ENCODE measurements around the gene APOL5.
"Not testable (repeated sequence)": the region's sequence is repeated elsewhere in the genome, so short reads cannot be mapped to it uniquely, and the experiment has no call there.

APOL5 gene

DNA sequence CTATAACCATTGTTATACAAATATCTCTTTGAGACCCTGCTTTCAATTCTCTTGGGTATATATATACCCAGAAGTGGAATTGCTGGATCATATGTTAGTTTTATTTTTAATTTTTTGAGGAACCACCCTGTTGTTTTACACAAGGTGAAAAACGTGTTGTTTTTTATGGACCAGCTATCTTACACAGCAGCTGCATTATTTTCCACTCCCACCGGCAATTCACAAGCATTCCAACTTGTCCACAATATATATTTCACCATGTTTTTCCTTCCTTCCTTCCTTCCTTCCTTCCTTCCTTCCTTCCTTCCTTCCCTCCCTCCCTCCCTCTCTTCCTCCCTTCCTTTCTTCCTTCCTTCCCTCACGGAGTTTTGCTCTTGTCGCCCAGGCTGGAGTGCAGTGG, 6.3 kb upstream of the APOL5 start:
- DNase-seq (ENCODE audit: low spot score), result no peak

GRCh38 chr22:35712672-35713071, 5.0 kb upstream of the APOL5 start:
- DNase-seq (ENCODE audit: low spot score), result no peak

DNA sequence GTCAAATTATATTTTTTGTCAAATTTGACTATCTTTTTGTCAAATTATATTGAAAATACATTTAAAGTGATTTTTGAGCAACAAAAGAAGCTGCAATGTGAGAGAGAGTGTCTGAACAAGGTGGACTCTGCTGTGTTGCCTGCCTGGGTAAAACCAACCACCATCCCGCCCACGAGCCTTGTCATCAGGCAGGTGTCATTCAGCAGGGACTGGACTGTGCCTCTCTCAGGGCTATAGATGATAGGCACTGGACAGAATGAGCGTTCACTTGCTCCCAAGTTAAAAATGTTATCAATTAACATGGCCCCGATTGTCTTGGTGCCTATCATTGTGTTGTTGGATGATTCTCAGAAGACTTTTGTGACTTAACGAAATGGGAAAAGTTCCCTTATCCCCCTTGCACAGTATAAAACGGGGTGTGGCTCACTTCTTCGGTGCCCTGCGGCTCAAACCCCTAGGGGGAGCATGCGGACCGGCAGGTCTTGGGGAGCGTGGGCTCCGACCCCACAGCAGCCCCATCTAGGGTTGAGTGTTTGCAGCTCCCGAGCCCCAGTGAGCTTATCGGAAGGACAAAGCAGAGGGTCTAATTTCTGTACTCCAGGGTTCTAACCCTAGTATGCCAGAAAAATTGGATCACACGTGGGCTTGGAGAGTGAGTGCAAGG, 1.7 kb downstream of the APOL5 start:
- no peak for DNase-seq (ENCODE audit: low spot score)

DNA sequence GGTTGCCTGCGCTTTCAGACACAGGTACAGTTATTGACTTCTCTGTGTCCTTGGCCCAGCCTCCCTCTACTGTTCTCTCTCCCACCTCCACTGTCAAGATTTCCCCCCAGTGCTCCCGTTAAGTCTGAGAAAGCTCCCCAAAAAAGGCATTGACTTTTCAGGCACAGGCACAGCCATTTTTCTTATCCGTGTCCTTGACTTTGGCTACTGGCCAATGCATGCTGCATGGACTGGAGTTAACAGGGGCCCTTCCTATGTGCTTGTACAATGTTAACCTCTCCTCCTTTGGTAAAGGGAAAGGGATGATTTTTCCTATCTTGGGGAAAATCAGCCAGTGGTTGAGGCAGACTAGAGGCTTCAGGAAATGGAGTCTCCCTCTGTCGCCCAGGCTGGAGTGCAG, 4.3 kb downstream of the APOL5 start:
- no peak for DNase-seq (ENCODE audit: low spot score)

GRCh38 chr22:35725521-35725920, 7.8 kb downstream of the APOL5 start:
- no peak for DNase-seq (ENCODE audit: low spot score)

GRCh38 chr22:35726398-35726797, 8.7 kb downstream of the APOL5 start:
- no peak for DNase-seq (ENCODE audit: low spot score)

GRCh38 chr22:35726933-35727332, 9.3 kb downstream of the APOL5 start:
- DNase-seq (ENCODE audit: low spot score), result no peak

DNA sequence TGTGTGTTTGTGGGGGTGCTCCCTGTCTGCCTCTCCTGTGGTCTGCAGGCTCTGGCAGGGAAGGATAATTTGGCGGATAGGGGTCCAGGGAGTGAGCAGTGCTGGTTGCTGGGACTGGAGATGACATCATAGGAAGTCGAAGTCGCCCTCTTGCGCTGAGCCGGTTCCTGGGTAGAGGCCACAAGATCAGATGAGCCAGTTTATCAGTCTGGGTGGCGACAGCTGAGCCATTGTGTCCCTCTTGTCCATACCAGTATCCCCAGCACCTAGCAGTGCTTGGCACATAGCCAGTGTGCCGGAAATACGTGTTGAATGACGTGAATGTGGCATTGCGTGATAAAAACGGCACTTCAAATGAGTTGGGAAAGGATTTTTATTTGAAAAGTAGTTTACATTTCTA, 9.8 kb downstream of the APOL5 start:
- peak; percentile 40 for DNase-seq (ENCODE audit: low spot score)

GRCh38 chr22:35728639-35729308, 11.1 kb downstream of the APOL5 start:
- DNase-seq (ENCODE audit: low spot score), result no peak

GRCh38 chr22:35729309-35729698, 11.6 kb downstream of the APOL5 start:
- DNase-seq (ENCODE audit: low spot score), result no peak

GRCh38 chr22:35731321-35731720, 13.6 kb downstream of the APOL5 start:
- DNase-seq (ENCODE audit: low spot score), result no peak

DNA sequence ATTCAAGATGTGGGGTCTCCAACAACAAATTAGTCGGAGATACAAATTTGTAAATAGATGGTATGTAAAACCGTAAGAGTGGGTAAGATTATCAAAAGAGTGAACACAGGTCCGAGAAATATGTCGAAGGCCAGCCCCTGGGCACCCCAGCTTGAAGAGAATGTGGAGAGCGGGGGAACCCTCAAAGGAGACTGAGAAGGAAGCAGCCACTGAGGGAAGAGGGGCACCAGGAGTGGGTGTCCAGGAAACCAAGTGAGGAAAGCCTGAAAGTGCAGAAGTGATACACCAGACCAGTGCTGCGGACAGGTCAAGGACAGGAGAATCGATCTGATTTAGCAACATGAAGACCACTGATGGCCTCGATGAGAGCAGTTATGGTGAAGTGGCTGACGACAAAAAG, 14.4 kb downstream of the APOL5 start:
- DNase-seq (ENCODE audit: low spot score), result no peak

DNA sequence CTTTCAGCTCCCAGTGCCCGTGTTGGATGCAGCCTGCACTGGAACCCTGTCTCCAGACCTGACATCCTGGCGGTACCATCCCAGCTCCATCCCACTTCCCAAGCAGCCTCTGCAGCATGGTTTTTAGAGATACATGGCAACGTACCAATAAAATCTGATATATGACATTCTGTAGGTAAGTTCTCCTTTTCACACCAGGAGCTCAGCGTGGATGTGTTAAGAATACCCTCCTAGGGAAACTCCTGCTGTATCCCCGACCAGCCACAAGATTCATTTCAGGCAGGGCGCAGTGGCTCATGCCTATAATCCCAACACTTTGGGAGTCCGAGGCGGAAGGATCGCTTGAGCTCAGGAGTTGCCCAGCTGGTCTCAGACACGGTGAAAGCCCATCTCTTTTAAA, 15.4 kb downstream of the APOL5 start:
- DNase-seq (ENCODE audit: low spot score), result no peak

DNA sequence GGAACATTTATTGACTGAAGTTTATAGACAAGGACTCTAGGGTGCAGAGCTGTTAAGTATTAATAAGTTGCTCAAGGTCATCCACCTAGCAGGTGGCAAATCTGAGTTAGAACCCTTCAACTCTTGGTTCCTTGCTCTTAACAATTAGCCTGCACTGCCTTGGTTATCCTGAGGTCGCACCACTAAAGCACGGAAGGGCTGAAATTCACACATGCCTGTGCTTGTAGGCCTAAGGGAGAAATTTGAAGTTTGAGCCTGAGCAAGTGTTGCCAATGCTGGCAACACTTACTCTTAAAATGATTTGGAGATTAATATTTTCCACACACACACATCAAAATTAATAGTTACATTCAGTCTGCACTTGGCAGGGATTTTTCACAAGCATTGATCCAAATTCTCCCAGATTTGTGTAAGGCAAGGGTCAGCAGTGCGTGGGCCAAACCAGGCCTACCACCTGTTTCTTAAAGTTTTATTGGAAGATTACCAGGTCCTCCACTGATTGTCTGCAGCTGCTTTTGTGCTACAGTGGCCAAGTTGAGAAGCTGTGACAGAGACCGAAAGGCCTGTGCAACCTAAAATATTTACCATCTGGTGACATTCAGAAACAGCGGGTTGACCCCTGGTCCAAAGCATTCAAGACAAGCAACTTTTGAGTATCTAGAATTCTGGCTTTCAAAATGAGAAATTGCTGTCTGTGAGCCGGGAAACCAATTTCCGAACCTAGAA, 16.3 kb downstream of the APOL5 start:
- no peak for DNase-seq (ENCODE audit: low spot score)

DNA sequence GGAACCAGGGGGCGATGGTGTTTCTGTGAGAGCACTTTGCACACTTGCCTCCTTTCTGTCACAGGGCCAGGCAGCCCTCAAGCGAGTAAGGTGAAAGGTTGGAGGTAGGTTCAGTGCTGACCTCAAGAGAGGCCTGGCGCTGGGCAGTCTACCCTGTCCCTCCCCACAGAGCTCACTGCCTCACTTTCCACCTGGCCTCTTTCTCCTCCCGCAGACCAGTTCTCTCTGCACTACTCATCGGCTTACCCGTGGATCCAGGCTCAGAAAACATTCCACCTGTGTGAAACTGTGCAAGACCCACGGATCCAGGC, 16.8 kb downstream of the APOL5 start:
- DNase-seq (ENCODE audit: low spot score), result no peak

DNA sequence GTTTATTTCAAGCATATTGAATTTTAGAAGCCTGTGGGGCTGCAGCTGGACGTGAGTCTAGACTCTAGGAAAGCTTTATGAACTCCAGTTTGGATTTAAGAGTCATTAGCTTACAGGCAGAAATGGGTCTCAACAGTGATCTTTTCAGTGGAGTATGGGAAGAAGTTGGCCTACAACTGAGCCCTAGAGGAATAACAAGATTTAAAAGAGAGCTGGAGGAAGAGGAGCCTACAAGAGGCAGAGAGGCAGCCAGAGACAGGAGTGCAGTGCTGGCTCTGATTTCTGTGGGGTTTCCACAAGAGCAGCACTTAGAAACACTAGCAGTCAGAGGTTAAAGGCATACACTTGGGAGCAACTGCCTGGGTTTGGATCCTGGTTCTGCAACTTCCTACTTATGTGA, 17.9 kb downstream of the APOL5 start:
- no peak for DNase-seq (ENCODE audit: low spot score)

GRCh38 chr22:35736166-35736565, 18.5 kb downstream of the APOL5 start:
- no peak for DNase-seq (ENCODE audit: low spot score)

GRCh38 chr22:35736701-35737100, 19.0 kb downstream of the APOL5 start:
- DNase-seq (ENCODE audit: low spot score), result no peak

DNA sequence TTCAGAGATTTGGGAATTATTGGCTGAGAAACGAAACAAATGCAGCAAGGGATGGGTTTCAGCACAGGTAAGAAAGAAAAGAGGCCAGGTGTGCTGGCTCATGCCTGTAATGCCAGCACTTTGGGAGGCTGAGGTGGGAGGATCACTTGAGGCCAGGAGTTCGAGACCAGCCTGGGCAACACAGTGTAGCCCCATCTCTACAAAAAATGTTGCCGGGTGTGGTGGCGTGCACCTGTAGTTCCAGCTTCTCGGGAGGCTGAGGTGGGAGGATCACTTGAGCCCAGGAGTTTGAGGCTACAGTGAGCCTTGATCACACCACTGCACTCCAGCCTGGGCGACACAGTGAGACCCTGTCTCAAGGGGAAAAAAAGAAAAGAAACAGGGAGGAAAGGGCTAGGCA, 20.2 kb downstream of the APOL5 start:
- DNase-seq (ENCODE audit: low spot score), result not testable (repeated sequence)

- no peak for DNase-seq (ENCODE audit: low spot score)
Observed at GRCh38 chr22:35739076-35739930, 21.6 kb downstream of the APOL5 start.

DNA sequence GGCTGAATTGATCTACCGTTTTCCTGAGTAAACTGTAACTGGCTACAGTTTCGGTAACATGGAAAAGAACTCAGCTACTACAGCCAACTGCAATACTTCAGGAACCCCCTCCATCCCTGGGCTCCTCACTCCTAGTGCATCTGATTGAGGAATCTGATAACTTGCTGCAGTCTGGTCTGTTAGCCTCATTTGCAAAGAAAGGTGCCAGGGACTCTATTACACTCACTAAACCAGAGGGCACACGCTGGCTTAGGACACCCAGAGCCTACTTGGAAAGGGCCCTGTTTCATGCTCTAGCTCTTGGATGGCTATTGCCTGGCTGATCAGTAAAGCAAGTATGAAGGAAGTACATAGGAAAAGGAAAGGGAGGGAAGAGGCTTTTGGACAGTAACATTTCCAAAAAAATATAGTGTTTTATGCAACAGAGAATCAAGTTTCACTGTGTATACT, 22.3 kb downstream of the APOL5 start:
- DNase-seq (ENCODE audit: low spot score), result no peak

DNA sequence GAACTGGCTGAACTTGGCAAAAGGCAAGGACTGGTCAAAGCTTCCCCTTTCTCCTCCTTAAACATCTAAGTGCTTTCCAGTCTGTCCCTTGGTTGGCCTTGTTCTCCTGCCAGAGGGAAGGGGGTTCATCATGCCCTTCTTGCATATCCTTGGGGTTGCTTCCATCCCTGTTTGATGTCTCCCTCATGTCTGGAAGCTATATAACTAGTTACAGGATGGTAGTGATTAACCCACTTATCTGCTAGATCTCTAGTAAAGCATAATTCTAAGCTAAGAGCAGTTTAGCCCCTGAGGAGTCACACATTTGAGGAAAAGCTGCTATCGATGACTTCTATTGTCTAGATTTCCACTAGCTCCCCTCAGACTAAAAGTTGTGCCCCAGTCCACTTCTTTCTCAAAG, 22.9 kb downstream of the APOL5 start:
- DNase-seq (ENCODE audit: low spot score), result no peak
